Suprapubic skin (tissue), 4 donors: ENCODE measurements around the gene PTGR2. TPM values are rescaled to one million over a fixed set of nuclear protein-coding genes. Genes with fewer than 3 reads are reported as not detected.
"Not testable (repeated sequence)": the region's sequence is repeated elsewhere in the genome, so short reads cannot be mapped to it uniquely, and the experiment has no call there.

Experiments used
- DNase-seq, 2 donors: peaks; one replicate each; pipeline ENCODE4 v3.0.0-alpha.2; 2019; ENCODE audit warnings: low spot score in 2 of 2
- H3K27ac ChIP-seq: fragments of 200-600 bp; sonication (generic); one replicate; pipeline ENCODE4 v1.5.1; 2019
- H3K27me3 ChIP-seq: fragments of 200-600 bp; sonication (generic); one replicate; pipeline ENCODE4 v1.5.1; 2019
- H3K36me3 ChIP-seq: fragments of 200-600 bp; sonication (generic); one replicate; pipeline ENCODE4 v1.5.1; 2019
- H3K4me1 ChIP-seq: fragments of 200-600 bp; sonication (generic); one replicate; pipeline ENCODE4 v1.5.1; 2019
- H3K4me3 ChIP-seq: fragments of 200-600 bp; sonication (generic); one replicate; pipeline ENCODE4 v1.5.1; 2019; ENCODE audit warnings: mild to moderate bottlenecking
- H3K9me3 ChIP-seq: fragments of 200-600 bp; sonication (generic); one replicate; pipeline ENCODE4 v1.5.1; 2019
- EP300 ChIP-seq: sonication (generic); formaldehyde crosslinking; IDR thresholded peaks from one replicate; pipeline ENCODE4 v1.6.1; 2017; ENCODE audit warnings: antibody characterized with exemption
- POLR2A ChIP-seq, 2 donors: fragments of 450-650 bp; IDR thresholded peaks; one replicate each; pipeline ENCODE4 v1.6.1; 2017; ENCODE audit warnings: antibody characterized with exemption in 2 of 2, mild to moderate bottlenecking in 2 of 2, moderate library complexity in 2 of 2
- POLR2AphosphoS5 ChIP-seq, 3 donors: sonication (generic); formaldehyde crosslinking; IDR thresholded peaks; one replicate each; pipeline ENCODE4 v1.6.1; 2017; ENCODE audit warnings: antibody characterized with exemption in 3 of 3
- WGBS: methylation state at CpG from one replicate; pipeline ENCODE4 v1.1.5; 2018; 5-methylcytosine and 5-hydroxymethylcytosine counted together
- total RNA-seq, 4 donors: library from RNA; depleted of rRNA; stranded (reverse); fragments of >200 nt; gene quantifications; one replicate each; pipeline ENCODE4 v1.1.0, GENCODE V29; 2016
- TF ChIP-seq, protein P1 (sequence below), 2 donors: fragments of 200-600 bp in 1 of 2; fragments of 450-650 bp in 1 of 2; sonication (generic) in 1 of 2; IDR thresholded peaks; one replicate each; pipeline ENCODE4 v1.5.1; 2016 to 2019; ENCODE audit warnings: antibody characterized with exemption in 2 of 2, mild to moderate bottlenecking in 1 of 2, moderate library complexity in 1 of 2

Gene PTGR2
- total RNA-seq, 4 donors from 2014 or later, result 6.3 to 25.1 (median 10.3) TPM

DNA sequence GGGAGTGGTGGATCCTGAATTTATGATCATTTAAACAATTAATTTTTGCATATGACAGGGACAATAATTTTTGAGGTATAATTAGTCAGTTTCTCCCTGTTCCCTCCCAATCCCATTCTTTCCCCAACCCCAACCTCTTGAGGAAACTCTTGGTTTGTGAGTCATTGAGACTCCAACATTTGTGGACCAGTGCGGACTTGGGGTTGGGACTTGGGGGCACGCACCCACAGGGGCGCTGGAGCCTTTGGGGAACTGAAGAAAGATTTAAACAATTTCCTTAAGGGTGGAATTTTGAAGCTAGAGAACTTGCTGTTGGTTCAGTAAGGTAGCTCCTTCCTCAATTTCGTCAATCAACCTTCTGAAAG is 17.4 kb upstream of the PTGR2 start:
- H3K9me3 ChIP-seq, result no peaks in the 10 kb centered on the region
- H3K36me3 ChIP-seq, result no peaks in the 10 kb centered on the region
- no peak overlapping the region for H3K4me3 ChIP-seq
- no peak for DNase-seq
- TF ChIP-seq POLR2A (IDR thresholded peaks at IDR 0.05), result no peak
- no peak for TF ChIP-seq POLR2AphosphoS5 (IDR thresholded peaks at IDR 0.05)
- TF ChIP-seq, protein P1, sequence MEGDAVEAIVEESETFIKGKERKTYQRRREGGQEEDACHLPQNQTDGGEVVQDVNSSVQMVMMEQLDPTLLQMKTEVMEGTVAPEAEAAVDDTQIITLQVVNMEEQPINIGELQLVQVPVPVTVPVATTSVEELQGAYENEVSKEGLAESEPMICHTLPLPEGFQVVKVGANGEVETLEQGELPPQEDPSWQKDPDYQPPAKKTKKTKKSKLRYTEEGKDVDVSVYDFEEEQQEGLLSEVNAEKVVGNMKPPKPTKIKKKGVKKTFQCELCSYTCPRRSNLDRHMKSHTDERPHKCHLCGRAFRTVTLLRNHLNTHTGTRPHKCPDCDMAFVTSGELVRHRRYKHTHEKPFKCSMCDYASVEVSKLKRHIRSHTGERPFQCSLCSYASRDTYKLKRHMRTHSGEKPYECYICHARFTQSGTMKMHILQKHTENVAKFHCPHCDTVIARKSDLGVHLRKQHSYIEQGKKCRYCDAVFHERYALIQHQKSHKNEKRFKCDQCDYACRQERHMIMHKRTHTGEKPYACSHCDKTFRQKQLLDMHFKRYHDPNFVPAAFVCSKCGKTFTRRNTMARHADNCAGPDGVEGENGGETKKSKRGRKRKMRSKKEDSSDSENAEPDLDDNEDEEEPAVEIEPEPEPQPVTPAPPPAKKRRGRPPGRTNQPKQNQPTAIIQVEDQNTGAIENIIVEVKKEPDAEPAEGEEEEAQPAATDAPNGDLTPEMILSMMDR (IDR thresholded peaks at IDR 0.05), result no peak
- no peak for TF ChIP-seq EP300
- peaks cover 9% of the 10 kb centered on the region for H3K4me1 ChIP-seq
- H3K27me3 ChIP-seq, result no peaks in the 10 kb centered on the region
- no peak overlapping the region for H3K27ac ChIP-seq
- WGBS, result 81% methylated on average over 4 of the region's 4 CpGs

DNA sequence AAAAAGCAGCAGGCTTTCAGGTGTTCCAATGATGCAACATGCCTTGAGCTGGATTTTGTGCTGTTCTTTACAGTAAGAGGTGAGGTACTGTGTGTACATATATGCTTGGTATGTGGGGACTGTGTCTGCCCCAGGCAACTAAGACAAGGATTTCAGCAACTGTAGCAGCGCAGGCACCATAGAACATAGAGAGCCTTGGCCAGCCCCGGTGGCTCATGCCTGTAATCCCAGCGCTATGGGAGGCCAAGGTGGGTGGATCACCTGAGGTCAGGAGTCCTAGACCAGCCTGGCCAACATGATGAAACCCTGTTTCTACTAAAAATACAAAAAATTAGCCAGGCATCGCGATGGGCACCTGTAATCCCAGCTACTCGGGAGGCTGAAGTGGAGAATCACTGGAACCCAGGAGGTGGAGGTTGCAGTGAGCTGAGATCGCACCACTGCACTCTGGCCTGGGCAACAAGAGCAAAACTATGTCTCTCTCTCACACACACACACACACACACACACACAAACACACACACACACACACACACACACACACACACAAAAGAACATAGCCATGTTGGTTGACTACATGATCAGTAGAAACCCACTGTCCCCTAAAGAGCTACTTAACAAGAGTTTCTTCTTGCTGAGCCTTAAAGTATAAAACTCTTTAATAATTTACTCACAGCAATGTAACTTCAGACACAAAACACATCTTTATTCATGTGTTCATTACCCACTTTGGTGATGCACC is 13.2 kb upstream of the PTGR2 start:
- 92% methylated on average over 5 of the region's 7 CpGs for WGBS
- H3K27ac ChIP-seq, H3K27me3 ChIP-seq, H3K9me3 ChIP-seq, H3K4me1 ChIP-seq, H3K4me3 ChIP-seq, DNase-seq, H3K36me3 ChIP-seq: not testable (repeated sequence)

DNA sequence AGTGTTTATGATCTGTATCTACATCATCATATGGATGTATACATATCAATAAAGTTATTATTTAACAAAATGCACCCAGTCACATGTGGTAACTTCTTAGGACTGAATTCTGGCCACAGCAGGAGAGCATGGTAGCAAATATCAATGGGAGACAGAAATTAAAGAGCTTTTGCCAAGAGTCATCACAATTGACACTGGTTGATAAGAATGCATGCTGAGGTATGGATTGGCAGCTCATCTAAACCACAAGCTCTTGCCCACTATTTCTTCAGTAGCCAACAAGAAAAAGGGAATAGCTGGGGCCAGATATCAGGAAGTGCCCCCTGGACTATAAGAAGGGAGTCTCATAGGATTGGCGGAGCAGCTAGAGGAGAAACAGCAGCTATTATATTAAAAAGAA is 9.4 kb upstream of the PTGR2 start:
- DNase-seq, result no peak
- WGBS, result 88% methylated on average over 1 of the region's 1 CpG
- no peaks in the 10 kb centered on the region for H3K36me3 ChIP-seq
- H3K4me1 ChIP-seq, result no peaks in the 10 kb centered on the region
- no peak overlapping the region for H3K4me3 ChIP-seq
- H3K27me3 ChIP-seq, result no peaks in the 10 kb centered on the region
- H3K27ac ChIP-seq, result no peak overlapping the region
- TF ChIP-seq EP300 (no peak), POLR2A (IDR thresholded peaks at IDR 0.05) (no peak), POLR2AphosphoS5 (IDR thresholded peaks at IDR 0.05) (no peak)
- TF ChIP-seq, protein P1 (IDR thresholded peaks at IDR 0.05), result no peak
- no peaks in the 10 kb centered on the region for H3K9me3 ChIP-seq

DNA sequence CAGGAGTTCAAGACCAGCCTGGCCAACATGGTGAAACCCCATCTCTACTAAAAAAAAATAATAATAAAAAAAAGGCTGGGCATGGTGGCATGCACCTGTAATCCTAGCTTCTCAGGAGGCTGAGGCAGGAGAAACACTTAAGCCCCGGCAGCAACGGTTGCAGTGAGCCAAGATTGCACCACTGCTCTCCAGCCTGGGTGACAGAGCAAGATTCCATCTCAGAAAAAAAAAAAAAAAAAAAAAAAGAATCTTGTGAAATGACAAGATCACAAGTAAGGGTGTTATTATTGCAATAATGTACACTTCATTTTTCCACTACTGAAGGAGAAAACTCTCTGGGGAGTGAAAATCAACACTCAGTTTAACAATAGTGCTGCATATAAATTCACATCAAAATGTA is 8.8 kb upstream of the PTGR2 start:
- Histone ChIP-seq H3K4me3 (no peak overlapping the region), H3K27ac (no peak overlapping the region), H3K9me3 (no peaks in the 10 kb centered on the region), H3K4me1 (no peaks in the 10 kb centered on the region), H3K27me3 (no peaks in the 10 kb centered on the region), H3K36me3 (no peaks in the 10 kb centered on the region)
- TF ChIP-seq EP300 (no peak), POLR2AphosphoS5 (IDR thresholded peaks at IDR 0.05) (no peak), POLR2A (IDR thresholded peaks at IDR 0.05) (no peak)
- TF ChIP-seq, protein P1 (IDR thresholded peaks at IDR 0.05), result no peak
- no peak for DNase-seq
- WGBS, result 60% methylated on average over 2 of the region's 2 CpGs

DNA sequence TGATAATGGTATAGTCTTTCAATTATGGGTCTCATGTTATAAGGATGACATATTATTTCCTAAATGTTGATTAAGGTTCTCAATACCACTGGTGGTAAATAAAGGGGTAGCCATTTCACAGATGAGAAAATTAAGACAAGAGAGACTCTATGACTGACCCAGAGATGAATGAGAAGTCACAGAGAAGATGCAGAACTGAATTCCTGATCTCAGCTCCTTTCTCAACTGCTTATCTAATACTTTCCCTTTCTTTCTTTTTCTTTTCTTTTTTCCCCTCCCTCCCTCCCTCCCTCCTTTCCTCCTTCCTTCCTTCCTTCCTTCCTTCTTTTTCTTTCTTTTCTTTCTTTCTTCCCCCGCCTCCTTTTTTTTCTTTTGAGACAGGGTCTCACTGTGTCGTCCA is 8.3 kb upstream of the PTGR2 start:
- TF ChIP-seq POLR2A (IDR thresholded peaks at IDR 0.05), result no peak
- no peak for TF ChIP-seq EP300
- TF ChIP-seq, protein P1 (IDR thresholded peaks at IDR 0.05), result no peak
- TF ChIP-seq POLR2AphosphoS5 (IDR thresholded peaks at IDR 0.05), result no peak
- 94% methylated on average over 2 of the region's 2 CpGs for WGBS
- DNase-seq, result no peak
- Histone ChIP-seq H3K36me3 (no peaks in the 10 kb centered on the region), H3K9me3 (no peaks in the 10 kb centered on the region), H3K27ac (no peak overlapping the region), H3K4me1 (no peaks in the 10 kb centered on the region), H3K27me3 (no peaks in the 10 kb centered on the region), H3K4me3 (no peak overlapping the region)

DNA sequence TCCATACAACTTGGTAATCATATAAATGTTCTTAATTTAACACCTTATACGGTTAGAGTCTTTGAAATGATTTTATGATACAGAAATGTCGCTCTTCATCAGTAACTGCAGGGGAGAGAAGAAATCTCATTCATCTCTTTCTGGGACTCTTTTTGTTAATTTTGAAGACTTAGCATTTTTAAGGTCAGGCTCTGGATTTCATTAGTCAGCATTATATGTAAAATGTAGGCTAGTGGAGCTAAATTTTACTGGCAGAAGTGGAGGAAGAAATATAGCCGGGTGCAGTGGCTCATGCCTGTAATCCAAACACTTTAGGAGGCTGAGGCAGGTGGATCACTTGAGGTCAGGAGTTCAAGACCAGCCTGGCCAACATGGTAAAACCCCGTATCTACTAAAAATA is 4.7 kb upstream of the PTGR2 start:
- no peaks in the 10 kb centered on the region for H3K9me3 ChIP-seq
- H3K36me3 ChIP-seq, result no peaks in the 10 kb centered on the region
- no peak for TF ChIP-seq POLR2A (IDR thresholded peaks at IDR 0.05)
- TF ChIP-seq, protein P1 (IDR thresholded peaks at IDR 0.05), result no peak
- TF ChIP-seq EP300, result no peak
- H3K4me3 ChIP-seq, result no peak overlapping the region
- no peak overlapping the region for H3K27ac ChIP-seq
- no peaks in the 10 kb centered on the region for H3K27me3 ChIP-seq
- WGBS, result 75% methylated on average over 4 of the region's 4 CpGs
- H3K4me1 ChIP-seq, result peaks cover 6% of the 10 kb centered on the region
- no peak for DNase-seq
